Heart left ventricle (tissue), 16 donors: Measurements from ENCODE around the gene PI4KA. TPM values are rescaled to one million over a fixed set of nuclear protein-coding genes. Genes with fewer than 3 reads are reported as not detected.

Source experiments
- ATAC-seq, 4 donors: fragments of 200-7000 bp; cut with Tn5 transposase; one replicate each; pipeline ENCODE4 v1.9.1; 2020 to 2022; ENCODE audit warnings: moderate library complexity in 4 of 4, mild to moderate bottlenecking in 3 of 4, moderate number of reproducible peaks in 1 of 4
- DNase-seq, 5 donors: peaks; one replicate each; pipeline ENCODE4 v3.0.0-alpha.2; 2020
- H3K27ac ChIP-seq, 12 donors: fragments of 200-600 bp; sonication (generic) in 4 of 12; one replicate each; pipeline versions ENCODE4 v1.5.0 to v1.8.0; 2016 to 2022; ENCODE audit warnings: mild to moderate bottlenecking in 2 of 12
- H3K27me3 ChIP-seq, 9 donors: fragments of 200-600 bp; sonication (generic) in 2 of 9; one replicate each; pipeline versions ENCODE4 v1.5.1 to v1.8.0; 2016 to 2022; ENCODE audit warnings: mild to moderate bottlenecking in 3 of 9
- H3K36me3 ChIP-seq, 9 donors: fragments of 200-600 bp; sonication (generic) in 2 of 9; one replicate each; pipeline versions ENCODE4 v1.5.0 to v1.8.0; 2018 to 2022; ENCODE audit warnings: mild to moderate bottlenecking in 2 of 9
- H3K4me1 ChIP-seq, 12 donors: fragments of 200-600 bp; sonication (generic) in 4 of 12; one replicate each; pipeline versions ENCODE4 v1.5.0 to v1.8.0; 2016 to 2022; ENCODE audit warnings: mild to moderate bottlenecking in 3 of 12
- H3K4me3 ChIP-seq, 12 donors: fragments of 200-600 bp; sonication (generic) in 4 of 12; one replicate each; pipeline versions ENCODE4 v1.5.0 to v1.8.0; 2017 to 2022; ENCODE audit warnings: mild to moderate bottlenecking in 9 of 12, moderate library complexity in 4 of 12
- H3K9me3 ChIP-seq, 12 donors: fragments of 200-600 bp; sonication (generic) in 4 of 12; one replicate each; pipeline versions ENCODE4 v1.5.0 to v1.8.0; 2016 to 2022; ENCODE audit warnings: mild to moderate bottlenecking in 1 of 12
- CTCF ChIP-seq, 12 donors: fragments of 200-600 bp; sonication (generic) in 4 of 12; IDR thresholded peaks; one replicate each; pipeline versions ENCODE4 v1.5.0 to v1.8.0; 2018 to 2022; ENCODE audit warnings: antibody characterized with exemption in 12 of 12, mild to moderate bottlenecking in 5 of 12
- POLR2A ChIP-seq, 2 donors: fragments of 450-650 bp; IDR thresholded peaks; one replicate each; pipeline ENCODE4 v1.6.1; 2017; ENCODE audit warnings: antibody characterized with exemption in 2 of 2, mild to moderate bottlenecking in 2 of 2, moderate library complexity in 2 of 2
- whole genome bisulfite sequencing, 4 donors: extraction: QIAGEN DNeasy Blood & Tissue Kit in 2 of 4; methylation state at CpG; one replicate each; pipeline versions ENCODE4 v1.1.5 to v1.1.7; 2013 to 2018; 5-methylcytosine and 5-hydroxymethylcytosine counted together
- intact Hi-C, 10 donors: fragments of 100-400 bp; cut with DNase I; formaldehyde crosslinking; loops; one replicate each; pipeline versions ENCODE4 v1.11.1 to v1.14.2; 2022
- polyA plus RNA-seq, 2 donors: library from polyadenylated mRNA; stranded (reverse); fragments of 200-250 nt; gene quantifications; one replicate each; pipeline ENCODE4 v1.2.3, GENCODE V29; 2013
- total RNA-seq, 9 donors: library from RNA; depleted of rRNA in 2 of 9; stranded (reverse); fragments of >200 nt in 2 of 9; fragmentation: NEBNext Ultra II Directional in 3 of 9; extraction: Animal tissue kit (Norgen Biotek cat#: 25700) in 3 of 9; gene quantifications; one replicate each; pipeline versions ENCODE4 v1.1.0 to v1.2.4, GENCODE V29; 2016 to 2023
- donor health status: ischemic (EF 13 %, LVEDD 7.1; RV severe dilation, severe dysfunction).
- donor health status: healthy with polysubstance abuse.
- donor health status: DM: no; HTN: yes; CAD: no.
- donor health status: DM: no; HTN: no; CAD: no.
- donor health status: ischemic (EF 25% LVEDD 6.9; RV normal size, moderate dysfunction).
- donor health status: ischemic (EF 25% LVEDD 5.7; RV mildly dilated, moderate dysfunction).
- donor health status: healthy.
- donor health status: DM: yes; HTN: yes; CAD: no.
- donor health status: ischemic (EF 35%, LVEDD 5.7; RV mildly dilated, moderate dysfunction).
- donor health status: nonischemic (EF 11% LVEDD 7.7; RV severe dilation, severe dysfunction).
- donor health status: DM: yes; HTN: yes; CAD: no.
- donor health status: PGD.
- donor health status: ischemic (EF 29% LVEDD 5.4; RV normal size, mild dysfunction).
- donor health status: nonischemic (EF 23%, LVEDD 6.1; RV moderate dilation, normal function).

Gene PI4KA
- total and polyA plus RNA-seq, 11 donors: 20.6 to 66.4 (median 46.9) TPM

GRCh38 chr22:20867179-20868024, 8.8 kb upstream of the PI4KA start:
- intact Hi-C loops: loop anchor here in 2 of 10 donors (10.0 kb wide), 2 partner anchors 47 to 117 kb away; partner anchors contain the start of genes CRKL (in 1 of the 2) and LZTR1 (in 1 of the 2)
- no peaks in the 10 kb centered on the region for H3K27me3 ChIP-seq
- peak overlapping the region in 8 of 12 donors; percentile 8 to 42 (median 26) for H3K4me3 ChIP-seq
- H3K27ac ChIP-seq: peak overlapping the region; percentile 65 to 91 (median 84)
- 49 to 64% (median 56%) methylated on average over 11 of the region's 11 CpGs for WGBS, 4 donors
- TF ChIP-seq CTCF (IDR thresholded peaks at IDR 0.05): no peak
- TF ChIP-seq POLR2A (IDR thresholded peaks at IDR 0.05): peak in 1 of 2 donors; percentile 52
- peaks cover 0 to 44% (median 27%) of the 10 kb centered on the region in 9 donors for H3K36me3 ChIP-seq
- no peaks in the 10 kb centered on the region for H3K9me3 ChIP-seq
- peaks cover 0 to 60% (median 29%) of the 10 kb centered on the region in 12 donors for H3K4me1 ChIP-seq
- DNase-seq (peak in 4 of 5 donors; percentile 66 to 71 (median 70)), ATAC-seq (peak; percentile 77 to 96 (median 89))

DNA sequence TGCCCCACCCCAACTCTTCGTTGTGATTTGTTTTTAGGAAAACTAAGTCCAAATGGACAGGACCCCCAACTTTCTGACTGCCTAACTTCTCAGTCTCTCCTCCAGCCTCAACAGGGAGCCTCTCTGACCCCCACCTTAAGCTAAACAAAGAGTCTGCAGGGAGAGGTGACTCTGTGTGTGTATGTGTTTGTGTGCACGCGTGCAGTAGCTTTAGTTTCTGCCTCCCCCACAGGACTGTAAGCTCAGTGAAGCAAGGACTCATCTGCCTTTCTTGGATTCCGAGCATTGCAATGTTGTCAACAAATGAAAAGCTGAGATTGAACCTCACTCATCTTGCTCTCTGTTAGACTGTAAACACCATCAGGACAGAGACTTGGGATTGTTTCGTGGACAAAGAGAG, 8.1 kb upstream of the PI4KA start:
- TF ChIP-seq CTCF (IDR thresholded peaks at IDR 0.05) (no peak), POLR2A (IDR thresholded peaks at IDR 0.05) (no peak)
- H3K27me3 ChIP-seq: no peaks in the 10 kb centered on the region
- WGBS, 4 donors: 65 to 85% (median 78%) methylated on average over 5 of the region's 5 CpGs
- peak overlapping the region; percentile 65 to 91 (median 84) for H3K27ac ChIP-seq
- peaks cover 0 to 38% (median 25%) of the 10 kb centered on the region in 9 donors for H3K36me3 ChIP-seq
- intact Hi-C loops: loop anchor here in 2 of 10 donors (10.0 kb wide), 2 partner anchors 48 to 118 kb away; partner anchors contain the start of genes CRKL (in 1 of the 2) and LZTR1 (in 1 of the 2)
- H3K4me1 ChIP-seq: peaks cover 0 to 67% (median 29%) of the 10 kb centered on the region in 12 donors
- ATAC-seq (no peak), DNase-seq (no peak)
- no peaks in the 10 kb centered on the region for H3K9me3 ChIP-seq
- peak overlapping the region in 8 of 12 donors; percentile 8 to 42 (median 26) for H3K4me3 ChIP-seq

DNA sequence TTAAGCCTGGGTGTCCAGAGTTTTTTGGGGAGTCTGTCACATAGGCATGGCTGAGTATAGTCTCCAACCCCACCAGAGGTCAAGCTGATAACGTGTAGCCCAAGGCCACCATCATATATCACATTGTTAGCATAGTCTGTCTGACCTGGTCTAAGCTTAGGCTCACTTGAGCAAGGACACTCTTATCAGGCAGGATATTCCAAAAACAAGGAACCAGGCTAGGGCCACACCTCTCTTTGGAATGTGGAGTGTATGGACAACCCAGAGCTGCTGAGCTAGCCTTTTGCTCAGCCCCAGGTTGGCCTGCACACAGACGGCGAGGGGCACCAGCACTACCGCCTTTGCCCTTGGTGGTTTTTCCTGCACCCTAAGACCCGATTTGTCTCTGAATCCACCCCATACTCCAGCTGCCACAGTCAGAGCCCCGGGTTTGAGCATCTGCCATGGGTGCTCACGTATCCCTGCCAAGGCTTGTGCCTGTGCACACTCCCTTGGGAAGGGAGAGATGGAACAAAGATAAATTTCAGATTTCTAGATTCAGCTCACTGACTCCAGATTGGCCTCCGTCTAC, 7.3 kb upstream of the PI4KA start:
- H3K36me3 ChIP-seq: peaks cover 0 to 30% (median 18%) of the 10 kb centered on the region in 9 donors
- H3K9me3 ChIP-seq: no peaks in the 10 kb centered on the region
- H3K27me3 ChIP-seq: no peaks in the 10 kb centered on the region
- ATAC-seq (no peak), DNase-seq (no peak)
- H3K27ac ChIP-seq: peak overlapping the region in 3 of 12 donors; percentile 81 to 86 (median 85)
- no peak for TF ChIP-seq POLR2A (IDR thresholded peaks at IDR 0.05)
- TF ChIP-seq CTCF (IDR thresholded peaks at IDR 0.05): no peak
- 87 to 93% (median 90%) methylated on average over 8 of the region's 8 CpGs for WGBS, 4 donors
- H3K4me1 ChIP-seq: peaks cover 0 to 70% (median 29%) of the 10 kb centered on the region in 12 donors
- no peak overlapping the region for H3K4me3 ChIP-seq
- intact Hi-C loops: loop anchor here in 2 of 10 donors (10.0 kb wide), 2 partner anchors 49 to 119 kb away; partner anchors contain the start of genes CRKL (in 1 of the 2) and LZTR1 (in 1 of the 2)
